H1 (cell line): ENCODE measurements around the gene PUDP. TPM values are rescaled to one million over a fixed set of nuclear protein-coding genes. Genes with fewer than 3 reads are reported as not detected.

Source experiments
- JUND ChIP-seq: IDR thresholded peaks from 2 replicates; pipeline ENCODE4 v1.6.1; 2011; ENCODE audit warnings: mild to moderate bottlenecking, improper control_type of control experiment, low read length
- KDM1A ChIP-seq: fragments of 200-600, 300-600 bp; sonication (generic); IDR thresholded peaks from 2 replicates; pipeline ENCODE4 v1.7.1; 2016; ENCODE audit warnings: mild to moderate bottlenecking, low read length, borderline replicate concordance
- MAX ChIP-seq: IDR thresholded peaks from 2 replicates; pipeline ENCODE4 v1.6.1; 2012; ENCODE audit warnings: inconsistent platforms
- SAP30 ChIP-seq: fragments of 300-600 bp; sonication (generic); IDR thresholded peaks from 2 replicates; pipeline ENCODE4 v1.7.1; 2012; ENCODE audit warnings: low read length, moderate library complexity, mild to moderate bottlenecking, inconsistent platforms; ENCODE audit not compliant: insufficient read depth, insufficient replicate concordance
- SIN3A ChIP-seq, 2 experiments: IDR thresholded peaks in 1 of 2; conservative IDR thresholded peaks in 1 of 2; 2 replicates each; pipeline ENCODE4 v1.6.1; 2011 to 2012; ENCODE audit warnings: low read length in 2 of 2, improper control_type of control experiment in 1 of 2, low read depth in 1 of 2, mild to moderate bottlenecking in 1 of 2
- polyA plus RNA-seq, 7 experiments: library from polyadenylated mRNA; depleted of rRNA in 3 of 7; stranded (reverse) in 5 of 7; unstranded in 2 of 7; fragments of >200 nt in 5 of 7; fragments of 200-250 nt in 2 of 7; gene quantifications; 1 replicate in 5 of 7; 2 replicates in 1 of 7; 4 replicates in 1 of 7; pipeline versions ENCODE4 v1.2.1 to v1.2.3, GENCODE V29; 2011 to 2013; ENCODE audit warnings: missing spikeins in 2 of 7, mixed read lengths in 2 of 7
- total RNA-seq: library from RNA; stranded (reverse); fragmentation: NEBNext Ultra II Directional; extraction: Animal tissue kit (Norgen Biotek cat#: 25700); gene quantifications from 2 replicates; pipeline ENCODE4 v1.2.1, GENCODE V29; 2021

PUDP gene
- total and polyA plus RNA-seq, 2 of the 8 experiments (the other 6 are each of a cell fraction or from before 2014, with no cell fraction given), result 27.2 to 30.2 TPM

- TF ChIP-seq SIN3A (conservative IDR thresholded peaks at IDR 0.05 in 1 of 2, IDR thresholded peaks at IDR 0.05 in 1 of 2; ENCODE audit: low read depth in 1 of 2, low read length in 2 of 2) (no peak), MAX (no peak), KDM1A (no peak), JUND (no peak), SAP30 (no peak)
Measured at GRCh38 chrX:7074148-7074907, 73.6 kb downstream of the PUDP start (continued).
